Stimulated activated CD4-positive, alpha-beta T cell treated with anti-CD3 and anti-CD28 coated beads, TNF-alpha, amount 100 ng/mL, for 1 hour (primary cell): ENCODE results near the gene GARIN5B.
A peak's percentile ranks its signal among the peaks of the same experiment; 100 is the strongest.
"Not testable (repeated sequence)": the region's sequence is repeated elsewhere in the genome, so short reads cannot be mapped to it uniquely, and the experiment has no call there.

Experiments used
- DNase-seq, 3 donors: peaks; one replicate each; pipeline ENCODE4 v3.0.0-alpha.2; 2020; ENCODE audit warnings: low read depth in 3 of 3, low spot score in 1 of 3

Gene GARIN5B

DNA sequence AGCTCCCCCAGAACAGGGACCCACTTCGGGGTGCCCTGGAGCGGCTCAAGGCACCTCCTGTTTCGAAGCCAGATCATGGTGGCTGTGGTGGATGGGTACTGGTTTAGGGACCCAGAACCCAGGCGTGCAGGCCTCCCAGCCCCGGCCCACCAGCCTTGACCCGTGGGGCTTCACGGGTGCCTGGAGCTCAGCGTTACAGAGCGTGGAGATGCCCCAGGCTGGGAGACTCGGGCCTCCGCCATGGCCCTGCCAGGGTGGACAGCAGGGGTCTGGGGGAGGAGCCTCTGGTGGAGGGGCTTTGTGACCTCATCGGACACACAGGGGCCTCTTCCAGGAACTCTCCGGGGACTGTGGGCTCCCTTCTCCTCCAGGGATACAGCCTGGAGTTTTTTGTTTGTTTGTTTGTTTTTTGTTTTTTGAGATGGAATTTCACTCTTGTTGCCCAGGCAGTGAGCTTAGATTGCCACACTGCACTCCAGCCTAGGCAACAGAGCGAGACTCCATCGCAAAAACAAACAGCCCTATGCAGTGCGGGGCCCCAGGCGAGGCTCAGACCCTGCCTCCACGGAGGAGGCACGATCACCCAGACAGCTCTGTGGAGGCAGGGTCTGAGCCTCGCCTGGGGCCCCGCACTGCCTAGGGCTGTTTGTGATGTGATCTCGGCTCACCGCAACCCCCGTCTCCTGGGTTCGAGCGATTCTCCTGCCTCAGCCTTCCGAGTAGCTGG lies at the start of gene GARIN5B:
TSS of gene GARIN5B (minus strand) at position 271 of the 727 bp plus-strand sequence. CDS start at position 77, 194 bp downstream.
- DNase-seq: no peak

DNA sequence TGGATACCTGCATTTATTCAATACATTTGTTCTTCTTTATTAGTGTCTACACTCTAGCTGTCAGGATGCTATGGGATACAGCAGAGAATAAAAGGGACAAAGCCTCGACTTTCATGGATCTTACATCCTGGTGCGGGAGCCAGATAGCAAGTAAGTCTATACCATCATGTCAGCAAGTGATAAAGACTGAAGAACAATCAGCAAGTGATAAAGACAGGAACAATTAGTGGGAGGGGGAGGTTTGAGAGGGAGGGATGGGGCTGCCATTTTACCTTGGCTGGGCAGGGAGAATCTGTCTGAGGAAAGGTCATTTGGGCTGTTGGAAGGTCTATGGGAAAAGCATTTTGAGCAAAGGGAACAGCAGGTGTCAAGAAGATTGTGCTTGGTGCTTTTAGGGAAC lies 47.1 kb upstream of the GARIN5B start:
- DNase-seq: no peak

DNA sequence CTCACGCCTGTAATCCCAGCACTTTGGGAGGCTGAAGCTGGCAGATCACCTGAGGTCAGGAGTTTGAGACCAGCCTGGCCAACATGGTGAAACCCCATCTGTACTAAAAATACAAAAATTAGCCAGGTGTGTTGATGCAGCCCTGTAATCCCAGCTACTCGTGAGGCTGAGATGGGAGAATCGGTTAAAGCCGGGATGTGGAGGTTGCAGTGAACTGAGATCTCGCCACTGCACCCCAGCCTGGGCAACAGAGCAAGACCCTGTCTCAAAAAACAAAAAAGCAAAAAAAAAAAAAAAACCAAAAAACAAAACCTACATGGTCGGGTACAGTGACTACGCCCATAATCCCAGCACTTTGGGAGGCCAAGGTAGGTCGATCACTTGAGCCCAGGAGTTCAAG lies 46.1 kb upstream of the GARIN5B start:
- not testable (repeated sequence) for DNase-seq

DNA sequence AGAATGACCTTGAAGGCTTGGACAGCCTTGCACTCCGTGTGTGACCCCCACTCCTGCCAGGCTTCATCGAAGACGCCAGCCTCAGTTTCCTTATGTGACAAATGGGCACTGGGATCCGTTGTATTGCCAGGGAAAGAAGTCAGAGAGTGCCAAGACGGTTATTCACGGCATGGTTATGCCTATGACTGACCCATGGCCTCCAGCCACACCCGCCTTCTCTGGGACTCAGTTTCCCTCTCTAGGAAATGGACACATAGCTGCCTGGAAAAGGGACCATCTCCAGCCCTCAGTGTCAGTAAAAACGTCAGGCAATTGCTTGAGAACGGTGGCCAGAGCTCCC lies 45.4 kb upstream of the GARIN5B start:
- no peak for DNase-seq

DNA sequence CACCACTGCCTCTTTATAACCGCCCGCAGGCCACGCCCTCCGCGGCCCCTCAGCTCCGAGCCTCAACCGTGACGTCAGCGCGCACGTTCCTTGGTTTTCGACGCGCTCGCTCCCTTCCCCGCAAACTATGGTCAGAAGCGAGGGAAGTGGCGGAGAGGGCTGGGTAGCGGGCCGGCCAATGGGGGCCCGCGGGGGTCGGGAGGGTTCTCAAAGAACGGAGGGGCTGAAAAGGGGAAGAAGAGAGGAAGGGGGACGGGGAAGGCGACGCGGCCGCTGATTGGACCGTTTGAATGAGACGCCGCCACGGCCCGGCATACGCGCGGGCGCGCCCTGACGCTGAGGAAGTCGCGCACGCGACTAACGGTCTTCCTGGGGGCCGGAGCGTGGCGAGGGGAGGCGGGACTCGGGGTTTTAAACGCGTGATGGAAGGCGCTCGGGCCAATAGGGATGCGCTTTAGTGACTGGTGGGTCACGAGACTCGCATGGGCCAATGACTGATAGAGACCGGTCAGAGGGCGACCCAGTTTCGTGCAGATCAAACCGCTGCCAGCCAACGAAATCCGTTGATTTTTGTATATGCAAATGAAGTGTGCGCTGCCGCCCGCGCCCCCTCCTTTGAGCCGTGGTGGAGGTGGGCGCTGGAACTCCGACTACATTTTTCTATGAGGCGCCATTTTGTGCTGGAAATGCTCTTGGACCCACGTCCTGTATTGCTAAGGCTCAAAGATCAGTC lies 44.9 kb upstream of the GARIN5B start:
- peak; percentile 92 to 94 (median 93) for DNase-seq

DNA sequence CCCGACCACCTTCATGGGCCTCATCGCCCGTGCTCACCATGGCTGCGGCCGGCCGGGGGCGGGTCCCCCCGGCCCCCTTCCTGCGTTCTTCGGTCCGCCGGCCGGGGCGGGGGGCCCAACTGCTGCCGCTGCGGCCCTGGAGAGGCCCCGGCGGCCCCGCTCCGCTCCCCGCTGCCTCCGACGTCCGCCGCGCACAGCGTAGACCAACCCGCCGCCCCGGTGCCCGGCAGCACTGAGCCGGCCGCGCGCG lies 44.4 kb upstream of the GARIN5B start, which contains the start of gene UBE2S:
TSS of gene UBE2S (minus strand) at position 239 of the 250 bp plus-strand sequence. CDS start at position 40, 199 bp downstream.
- not testable (repeated sequence) for DNase-seq

DNA sequence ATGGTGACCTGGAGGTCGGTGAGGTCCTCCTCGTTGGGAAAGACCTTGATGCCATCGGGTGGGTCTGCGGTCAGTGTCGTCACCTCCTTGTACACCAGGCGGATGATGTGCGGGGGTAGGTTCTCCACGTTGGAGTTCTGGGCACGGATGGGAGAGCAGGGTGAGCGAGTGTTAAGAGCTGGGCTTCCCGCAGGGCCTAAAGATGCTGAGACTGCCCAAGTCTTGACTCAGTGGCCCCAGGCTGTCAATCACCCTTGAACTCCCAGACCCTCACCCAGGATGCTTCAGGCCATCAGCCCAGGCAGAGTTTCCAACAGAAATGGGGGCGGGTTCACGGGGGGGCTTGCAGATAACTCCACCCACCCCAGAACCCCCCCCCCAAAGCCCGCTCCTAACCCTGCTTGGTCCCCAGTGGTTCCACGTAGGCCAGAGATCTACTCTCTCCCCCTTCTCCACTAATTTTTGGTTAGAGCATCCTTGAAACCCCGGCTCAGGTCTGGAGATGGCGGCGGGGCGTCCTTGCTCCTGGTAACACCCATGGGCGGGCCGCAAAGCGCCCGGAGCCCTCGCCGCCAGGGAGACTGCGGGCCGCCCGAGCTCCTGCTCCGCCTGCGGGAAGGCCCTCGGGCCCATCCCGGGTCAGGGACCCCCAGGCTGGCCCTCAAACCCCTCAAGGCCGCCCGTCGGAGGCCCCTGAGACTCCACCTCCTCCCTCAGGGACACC lies 43.9 kb upstream of the GARIN5B start:
- DNase-seq: no peak

DNA sequence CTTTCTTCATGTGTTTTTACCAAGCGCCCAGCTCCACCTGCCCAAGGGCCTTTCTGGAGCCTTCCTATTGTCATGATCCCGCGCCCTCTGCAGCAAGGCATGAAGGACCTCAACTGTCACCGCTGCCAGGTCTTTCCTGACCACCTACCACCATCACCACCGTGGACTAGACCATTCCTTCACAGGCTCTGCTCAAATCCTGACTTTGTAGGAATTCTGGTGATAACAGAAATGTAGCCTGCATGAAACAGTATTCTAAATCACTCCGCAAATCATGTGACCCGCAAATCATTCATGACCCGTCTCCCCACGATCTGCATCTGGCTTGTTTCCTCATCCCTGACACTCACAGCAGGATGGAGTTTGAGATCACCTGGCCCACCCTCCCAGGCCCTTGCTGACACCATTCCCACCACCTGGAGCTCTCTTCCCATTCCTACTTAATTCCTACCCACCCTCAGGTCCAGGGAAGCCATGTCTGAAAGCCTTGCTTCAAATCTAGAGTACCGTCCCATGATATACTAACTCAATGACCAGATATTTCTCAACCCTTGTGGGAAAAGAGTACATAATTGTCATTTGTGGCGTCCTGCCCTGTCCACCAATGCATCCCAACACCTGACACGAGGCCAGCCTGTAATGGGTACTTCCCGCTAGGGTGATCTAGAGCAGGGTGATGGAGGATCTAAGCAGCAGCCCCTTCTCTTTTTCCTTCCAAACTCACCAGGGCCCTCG lies 43.2 kb upstream of the GARIN5B start:
- no peak for DNase-seq

DNA sequence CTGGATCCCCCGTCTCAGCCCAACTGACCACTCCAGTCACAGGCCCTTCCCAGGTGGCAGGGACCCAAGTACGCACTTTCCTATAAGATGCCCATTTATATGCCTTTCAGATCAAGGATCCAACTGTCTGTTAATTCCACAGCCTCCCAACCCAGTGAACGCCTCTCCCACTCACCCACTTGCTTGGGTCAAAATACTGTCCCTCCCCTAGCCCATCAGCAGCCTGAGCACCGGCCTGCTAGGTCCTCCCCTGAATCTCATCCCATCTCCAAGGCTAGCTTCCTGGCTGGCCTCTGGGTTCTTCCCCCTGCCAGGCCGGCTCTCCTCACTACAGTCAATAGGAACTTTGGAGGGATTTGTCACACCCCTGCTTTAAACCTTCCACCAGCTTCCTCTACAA lies 42.6 kb upstream of the GARIN5B start:
- no peak for DNase-seq

DNA sequence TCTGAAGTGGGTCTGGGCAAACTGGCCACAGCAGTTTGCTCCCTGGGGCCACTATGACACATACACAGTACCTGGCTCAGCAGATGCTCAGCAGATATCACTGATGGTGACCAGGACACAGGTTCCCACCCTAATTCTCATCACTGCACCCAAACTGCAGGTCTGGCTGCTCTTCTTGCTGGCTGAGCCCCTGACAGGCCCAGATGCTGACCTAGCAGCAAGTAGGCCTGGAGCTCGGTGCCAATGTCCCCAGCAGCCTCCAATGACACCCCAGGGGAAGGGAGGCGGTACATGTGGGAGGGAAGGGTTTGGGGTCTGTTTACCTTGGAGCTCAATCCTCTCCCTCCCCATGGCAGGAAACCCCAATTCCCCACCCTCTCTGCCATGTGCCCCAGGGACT lies 39.4 kb upstream of the GARIN5B start:
- no peak for DNase-seq

DNA sequence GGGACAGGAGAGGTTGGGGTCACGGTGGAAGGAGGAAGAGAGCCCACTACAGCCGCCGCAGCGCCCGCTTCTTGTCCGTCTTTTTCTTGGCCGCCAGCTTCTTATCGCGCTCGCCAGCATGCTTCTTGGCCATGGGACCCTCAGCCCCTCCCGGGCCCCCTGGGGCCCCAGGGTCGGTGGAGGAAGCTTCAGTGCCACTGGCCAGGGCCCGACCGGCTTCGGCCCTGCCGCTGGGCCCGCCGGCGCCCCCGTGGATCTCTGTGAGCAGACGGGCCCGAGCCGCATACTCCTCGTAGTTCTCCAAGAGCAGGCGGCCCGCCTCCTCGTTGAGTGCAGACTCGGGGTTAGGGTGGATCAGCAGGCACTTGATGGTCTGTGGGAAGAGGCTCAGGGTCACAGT lies 38.3 kb upstream of the GARIN5B start:
- not testable (repeated sequence) for DNase-seq

DNA sequence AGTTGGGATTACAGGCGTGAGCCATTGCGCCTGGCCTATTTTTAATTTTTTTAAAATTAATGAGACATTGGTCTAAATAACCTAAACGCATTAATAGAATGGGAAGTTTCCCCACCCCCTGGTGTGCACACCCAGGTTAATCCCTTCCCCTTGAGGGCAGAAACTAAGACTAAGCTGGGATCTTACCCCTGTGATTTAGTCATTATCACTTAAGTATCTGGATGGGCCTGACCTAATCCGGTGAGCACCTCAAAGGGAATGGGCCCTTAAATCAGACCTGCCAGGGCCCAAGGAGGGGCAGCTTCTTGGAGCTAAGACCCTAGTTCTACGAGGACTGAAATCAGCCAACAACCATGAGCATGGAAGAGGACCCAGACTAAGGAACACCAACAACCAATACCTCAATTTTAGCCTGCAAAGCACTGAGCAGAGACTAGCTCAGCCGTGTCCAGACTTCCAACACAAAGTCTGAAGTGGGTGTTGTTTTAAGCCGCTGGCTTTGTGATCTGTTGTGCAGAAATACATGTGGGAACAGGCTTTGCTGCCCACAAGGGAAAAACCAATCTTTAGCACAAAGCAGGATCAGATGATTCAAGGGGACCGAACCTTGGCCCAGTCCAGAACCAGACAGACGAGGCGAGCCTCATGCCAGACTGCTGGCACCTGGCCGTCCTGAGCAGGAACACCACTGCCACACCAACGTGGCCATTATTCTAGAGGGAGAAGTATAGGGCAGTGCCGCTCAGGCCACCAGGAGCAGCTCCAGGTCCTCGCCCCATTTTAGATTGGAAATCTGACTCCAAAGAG lies 37.4 kb upstream of the GARIN5B start:
- no peak for DNase-seq

DNA sequence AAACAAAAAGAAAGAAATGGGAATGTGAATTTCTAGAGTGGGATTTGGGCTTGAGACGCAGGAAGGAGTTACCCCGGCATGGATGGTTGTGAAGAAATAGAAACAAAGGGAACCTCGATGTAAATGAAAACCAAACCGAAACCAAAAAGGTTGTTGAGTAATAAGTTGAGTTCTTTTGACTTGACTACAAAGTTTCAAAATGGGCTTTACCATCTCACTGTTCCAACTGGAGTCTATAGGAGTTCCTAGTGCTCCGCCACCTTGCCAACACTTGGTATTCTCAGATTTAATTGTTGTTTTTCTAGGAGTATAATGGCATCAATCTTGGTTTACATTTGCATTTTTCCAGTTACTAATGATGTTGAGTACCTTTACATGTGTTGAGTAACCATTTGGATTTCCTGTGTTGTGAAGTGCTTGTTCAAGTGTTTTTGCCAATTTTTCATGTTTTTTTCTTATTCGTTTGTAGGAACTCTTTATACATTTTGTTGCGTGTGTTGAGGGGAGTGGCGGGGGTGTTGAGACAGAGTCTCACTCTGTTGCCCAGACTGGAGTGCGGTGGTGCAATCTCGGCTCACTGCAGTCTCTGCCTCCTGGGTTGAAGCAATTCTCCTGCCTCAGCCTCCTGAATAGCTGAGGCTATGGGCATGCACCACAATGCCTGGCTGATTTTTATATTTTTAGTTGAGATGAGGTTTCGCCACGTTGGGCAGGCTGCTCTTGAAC lies 35.3 kb upstream of the GARIN5B start:
- no peak for DNase-seq

DNA sequence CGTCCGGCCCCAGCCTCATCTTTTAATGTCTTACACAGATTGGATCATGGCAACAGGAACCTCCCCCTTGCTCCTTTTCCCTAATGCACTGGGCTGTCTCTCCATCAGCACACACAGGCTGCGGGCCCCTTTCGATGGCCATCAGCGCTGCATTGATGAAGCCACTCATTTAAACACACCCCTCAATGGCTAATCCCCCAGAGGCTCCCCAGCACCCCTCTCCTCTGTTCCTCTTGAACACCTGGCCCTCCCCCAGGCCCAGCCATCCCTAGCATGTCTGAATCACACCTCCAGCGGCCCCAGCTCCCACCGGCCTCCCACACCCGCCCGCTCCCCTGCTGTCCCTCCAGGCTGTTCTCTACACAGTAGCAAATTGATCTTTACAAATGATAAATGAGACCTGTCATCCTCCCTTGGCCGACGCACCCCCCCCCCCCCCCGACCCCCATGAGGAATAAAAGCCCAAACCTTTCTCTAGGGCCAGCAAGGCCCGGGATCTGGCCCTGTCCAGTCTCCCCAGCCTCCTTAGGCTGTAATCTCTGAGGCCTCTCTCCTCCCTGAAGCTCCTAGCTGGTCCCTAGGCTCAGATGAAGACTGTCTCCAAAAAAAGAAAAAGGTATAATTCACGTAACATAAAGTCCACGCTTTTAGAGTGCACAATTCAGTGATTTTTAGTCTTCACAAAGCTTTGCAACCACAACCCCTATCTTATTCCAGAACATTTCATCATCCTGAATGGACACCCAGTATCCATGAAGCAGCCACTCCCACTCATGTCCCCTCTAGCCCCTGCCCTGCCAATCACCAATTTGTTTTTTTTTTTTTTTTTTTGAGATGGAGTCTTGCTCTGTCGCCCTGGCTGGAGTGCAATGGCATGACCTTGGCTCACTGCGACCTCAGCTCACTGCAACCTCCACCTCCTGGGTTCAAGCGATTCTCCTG lies 30.0 kb upstream of the GARIN5B start:
- DNase-seq: no peak

DNA sequence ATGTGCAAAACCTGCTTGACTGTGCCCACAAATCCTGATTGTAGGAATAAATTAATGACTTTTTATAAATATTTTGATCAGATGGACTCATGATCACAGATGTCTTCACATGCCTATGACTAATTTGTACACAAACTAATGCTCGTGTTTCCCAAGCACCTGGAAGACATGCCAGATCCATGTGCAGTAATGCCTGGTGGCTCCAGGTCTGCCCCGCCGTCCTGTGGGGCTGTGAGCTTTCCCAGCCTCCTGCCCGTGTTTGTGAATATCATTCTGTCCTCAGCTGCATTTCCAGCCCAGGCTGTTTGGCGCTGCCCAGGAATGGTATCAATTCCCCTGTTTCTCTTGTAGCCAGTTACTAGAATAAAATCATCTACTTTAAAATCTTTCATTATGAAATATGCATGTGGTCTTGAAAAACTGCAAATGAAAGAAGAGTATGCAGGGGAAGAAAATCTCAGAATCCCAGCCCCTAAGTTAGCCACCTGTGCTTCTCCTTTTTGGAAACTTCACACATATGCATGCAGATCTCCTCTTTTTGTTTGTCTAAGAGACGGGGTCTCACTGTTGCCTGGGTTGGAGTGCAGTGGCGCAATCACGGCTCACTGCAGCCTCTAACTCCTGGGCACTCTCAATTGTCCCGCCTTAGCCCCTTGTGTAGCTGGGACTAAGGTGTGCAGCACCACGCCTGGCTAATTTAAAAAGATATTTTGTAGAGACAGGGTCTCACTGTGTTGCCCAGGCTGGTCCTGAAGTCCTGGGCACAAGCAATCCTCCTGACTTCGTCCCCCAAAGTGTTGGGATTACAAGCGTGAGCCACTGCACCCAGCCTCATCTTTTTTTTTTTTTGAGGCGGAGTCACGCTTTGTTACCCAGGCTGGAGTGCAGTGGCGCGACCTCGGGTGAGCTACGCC lies 28.9 kb upstream of the GARIN5B start:
- no peak for DNase-seq

DNA sequence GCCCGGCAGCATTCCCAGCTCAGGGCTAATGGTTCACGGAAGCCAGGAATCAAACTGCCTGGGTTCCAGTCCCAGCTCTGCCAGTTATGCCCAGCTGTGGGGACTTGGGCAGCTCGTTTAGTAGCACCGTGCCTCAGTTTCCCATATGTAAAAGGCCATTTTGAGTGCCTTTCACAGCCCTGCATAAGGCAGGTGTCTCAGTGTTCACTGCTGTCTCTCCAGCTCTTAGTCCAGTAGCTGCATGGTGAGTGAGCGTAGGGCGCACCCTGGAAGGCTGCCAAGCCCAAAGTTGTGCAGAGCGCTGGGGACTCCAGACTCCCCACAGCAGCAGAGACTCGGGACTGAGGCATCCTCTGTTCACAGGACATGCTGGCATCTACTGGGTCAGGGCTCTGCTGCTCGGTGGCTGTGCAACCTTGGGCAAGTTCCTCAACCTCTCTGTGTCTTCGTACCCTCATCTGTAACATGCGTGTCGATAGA lies 28.2 kb upstream of the GARIN5B start:
- DNase-seq: no peak

DNA sequence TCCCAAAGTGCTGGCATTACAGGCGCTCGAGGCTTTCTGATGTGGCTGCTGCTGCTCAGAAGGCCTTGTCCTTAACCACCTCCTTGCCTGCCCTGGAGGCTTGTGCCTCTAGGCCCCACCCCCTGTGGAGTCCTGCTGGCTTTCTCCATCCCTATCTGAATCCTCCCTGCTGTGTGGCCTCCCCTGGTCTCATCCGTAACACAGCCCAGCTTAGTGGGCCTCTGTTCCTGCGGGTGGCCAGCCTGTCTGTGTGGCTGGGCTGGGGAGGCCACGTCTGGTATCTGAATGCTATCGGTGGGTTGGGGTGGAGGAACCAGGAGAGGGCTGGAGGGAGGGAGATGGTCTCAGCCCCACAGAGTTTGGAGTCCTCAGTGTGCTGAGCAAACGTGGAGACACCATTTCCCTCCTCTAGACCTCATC lies 27.4 kb upstream of the GARIN5B start:
- no peak for DNase-seq
